HG03378 (cell line): ENCODE results near the gene STX2.
"Not testable (repeated sequence)": the region's sequence is repeated elsewhere in the genome, so short reads cannot be mapped to it uniquely, and the experiment has no call there.

Experiments
- ATAC-seq: cut with Tn5 transposase; IDR thresholded peaks from one replicate; pipeline ENCODE4 v1.9.1; 2021; ENCODE audit warnings: mild to moderate bottlenecking, moderate library complexity; ENCODE audit not compliant: unreplicated experiment

The STX2 gene

GRCh38 chr12:130768120-130768519 lies 70.9 kb downstream of the STX2 start:
- ATAC-seq: no peak

GRCh38 chr12:130766470-130766869 lies 72.6 kb downstream of the STX2 start:
- no peak for ATAC-seq

GRCh38 chr12:130765186-130765659 lies 73.8 kb downstream of the STX2 start:
- no peak for ATAC-seq

GRCh38 chr12:130764475-130765185 lies 74.4 kb downstream of the STX2 start:
- no peak for ATAC-seq

GRCh38 chr12:130764073-130764472 lies 75.0 kb downstream of the STX2 start:
- ATAC-seq: no peak

- ATAC-seq: no peak
Measured at GRCh38 chr12:130762319-130762675, 76.8 kb downstream of the STX2 start.

GRCh38 chr12:130761537-130762318 lies 77.3 kb downstream of the STX2 start:
- ATAC-seq: peak; percentile 42

- no peak for ATAC-seq
Measured at GRCh38 chr12:130754234-130754901, 84.7 kb downstream of the STX2 start.

GRCh38 chr12:130752692-130753230 lies 86.3 kb downstream of the STX2 start:
- ATAC-seq: no peak

GRCh38 chr12:130752037-130752436 lies 87.0 kb downstream of the STX2 start:
- ATAC-seq: not testable (repeated sequence)

- ATAC-seq: no peak
Measured at GRCh38 chr12:130748786-130749185, 90.3 kb downstream of the STX2 start.

GRCh38 chr12:130747867-130748740 lies 90.9 kb downstream of the STX2 start:
- ATAC-seq: peak; percentile 91

- no peak for ATAC-seq
Measured at GRCh38 chr12:130746546-130746945, 92.5 kb downstream of the STX2 start.

- no peak for ATAC-seq
Measured at GRCh38 chr12:130745921-130746320, 93.1 kb downstream of the STX2 start.

GRCh38 chr12:130744274-130744673 lies 94.8 kb downstream of the STX2 start:
- ATAC-seq: no peak

GRCh38 chr12:130743606-130744005 lies 95.4 kb downstream of the STX2 start:
- ATAC-seq: no peak

- no peak for ATAC-seq
Measured at GRCh38 chr12:130743176-130743575, 95.9 kb downstream of the STX2 start.

- no peak for ATAC-seq
Measured at GRCh38 chr12:130742716-130743115, 96.3 kb downstream of the STX2 start.

GRCh38 chr12:130742112-130742511 lies 96.9 kb downstream of the STX2 start:
- ATAC-seq: no peak
